Kidney epithelial cell (primary cell): ENCODE data around the gene B3GAT1. TPM values are rescaled to one million over a fixed set of nuclear protein-coding genes. Genes with fewer than 3 reads are reported as not detected.

Experiments used
- DNase-seq: peaks from one replicate; pipeline ENCODE4 v3.0.0-alpha.2; 2010; ENCODE audit warnings: low read depth
- H3K27me3 ChIP-seq: 2 replicates; pipeline ENCODE4 v1.6.0; 2011; ENCODE audit warnings: low read length; ENCODE audit not compliant: control insufficient read depth, insufficient read depth
- H3K36me3 ChIP-seq: 2 replicates; pipeline ENCODE4 v1.5.1; 2011; ENCODE audit warnings: low read length; ENCODE audit not compliant: control insufficient read depth, insufficient read depth
- H3K4me3 ChIP-seq: 2 replicates; pipeline ENCODE4 v1.5.1; 2011; ENCODE audit warnings: low read depth, mild to moderate bottlenecking, control low read depth, low read length
- total RNA-seq: library from RNA; depleted of rRNA; stranded (reverse); fragments of >200 nt; gene quantifications from 2 replicates; pipeline ENCODE4 v1.2.3, GENCODE V29; 2015
- TF ChIP-seq, protein P1 (sequence below): IDR thresholded peaks from 2 replicates; pipeline ENCODE4 v1.5.1; 2011; ENCODE audit warnings: mild to moderate bottlenecking, moderate library complexity, low read length, control low read depth, inconsistent platforms; ENCODE audit not compliant: insufficient read depth, poor library complexity, severe bottlenecking

Gene B3GAT1
- total RNA-seq, 1 donor from 2014 or later = 0.71 TPM

DNA sequence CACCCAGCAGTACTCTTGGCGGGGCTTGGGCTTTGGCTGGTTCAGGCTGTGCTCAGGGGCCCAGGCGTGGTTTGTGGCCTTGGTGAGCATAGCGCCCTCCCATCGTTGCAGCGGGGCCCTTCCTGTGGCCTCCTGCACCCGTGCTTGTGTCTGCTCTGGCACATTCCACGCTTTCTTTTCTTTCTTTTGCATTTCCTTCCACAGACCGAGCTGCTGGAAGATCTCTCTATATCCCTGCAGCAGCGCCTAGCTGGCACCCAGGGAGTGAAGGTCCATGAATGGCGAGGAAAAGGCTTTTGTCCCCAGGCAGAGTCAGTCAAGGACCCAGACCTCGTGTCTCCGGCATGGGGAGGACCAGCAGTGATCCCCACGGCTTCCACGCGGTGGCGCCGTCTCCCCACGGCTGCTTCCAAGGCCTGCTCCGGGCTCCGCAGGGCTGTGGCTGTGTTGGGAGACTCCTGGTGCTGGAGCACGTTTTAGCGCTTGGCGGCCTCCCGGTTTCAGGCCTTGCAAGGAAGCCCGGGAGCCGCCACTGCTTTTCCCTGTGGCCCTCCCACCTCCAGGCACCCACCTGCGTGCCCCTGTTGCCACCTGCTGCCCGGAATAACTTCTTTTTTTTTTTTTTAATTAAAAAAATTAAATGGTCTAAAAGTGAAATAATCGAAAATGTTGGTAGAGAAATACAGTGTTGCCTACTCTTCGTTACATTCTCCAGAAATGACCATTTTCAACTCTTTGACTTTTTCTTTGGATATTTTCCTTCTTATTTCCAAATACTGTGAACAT is 51.8 kb downstream of the B3GAT1 start:
- peak; percentile 9 for DNase-seq
- TF ChIP-seq, protein P1, sequence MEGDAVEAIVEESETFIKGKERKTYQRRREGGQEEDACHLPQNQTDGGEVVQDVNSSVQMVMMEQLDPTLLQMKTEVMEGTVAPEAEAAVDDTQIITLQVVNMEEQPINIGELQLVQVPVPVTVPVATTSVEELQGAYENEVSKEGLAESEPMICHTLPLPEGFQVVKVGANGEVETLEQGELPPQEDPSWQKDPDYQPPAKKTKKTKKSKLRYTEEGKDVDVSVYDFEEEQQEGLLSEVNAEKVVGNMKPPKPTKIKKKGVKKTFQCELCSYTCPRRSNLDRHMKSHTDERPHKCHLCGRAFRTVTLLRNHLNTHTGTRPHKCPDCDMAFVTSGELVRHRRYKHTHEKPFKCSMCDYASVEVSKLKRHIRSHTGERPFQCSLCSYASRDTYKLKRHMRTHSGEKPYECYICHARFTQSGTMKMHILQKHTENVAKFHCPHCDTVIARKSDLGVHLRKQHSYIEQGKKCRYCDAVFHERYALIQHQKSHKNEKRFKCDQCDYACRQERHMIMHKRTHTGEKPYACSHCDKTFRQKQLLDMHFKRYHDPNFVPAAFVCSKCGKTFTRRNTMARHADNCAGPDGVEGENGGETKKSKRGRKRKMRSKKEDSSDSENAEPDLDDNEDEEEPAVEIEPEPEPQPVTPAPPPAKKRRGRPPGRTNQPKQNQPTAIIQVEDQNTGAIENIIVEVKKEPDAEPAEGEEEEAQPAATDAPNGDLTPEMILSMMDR = peak; percentile 93
- H3K36me3 ChIP-seq = no peaks in the 10 kb centered on the region
- no peak overlapping the region for H3K4me3 ChIP-seq
- no peaks in the 10 kb centered on the region for H3K27me3 ChIP-seq

DNA sequence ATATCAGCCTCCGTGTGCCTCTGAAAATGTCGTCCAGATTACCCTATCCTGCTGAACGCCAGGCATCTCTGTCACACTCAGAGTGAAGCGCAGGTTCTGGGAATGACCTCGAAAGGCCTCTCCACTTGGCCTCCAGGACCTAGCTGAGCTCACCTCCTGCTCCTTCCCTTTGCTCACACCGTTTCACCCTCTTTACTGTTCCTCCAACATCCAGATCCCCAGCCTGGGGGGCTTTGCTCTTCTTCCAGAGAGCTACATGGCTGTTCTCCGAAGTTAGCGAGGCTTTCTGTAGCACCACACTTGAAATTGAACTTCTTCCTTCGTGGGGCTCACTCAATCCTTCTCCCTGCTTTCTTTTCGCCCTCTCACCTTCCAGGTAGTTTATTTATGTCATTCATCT is 52.4 kb downstream of the B3GAT1 start:
- TF ChIP-seq, protein P1 = no peak
- no peak for DNase-seq
- Histone ChIP-seq H3K36me3 (no peaks in the 10 kb centered on the region), H3K27me3 (no peaks in the 10 kb centered on the region), H3K4me3 (no peak overlapping the region)

DNA sequence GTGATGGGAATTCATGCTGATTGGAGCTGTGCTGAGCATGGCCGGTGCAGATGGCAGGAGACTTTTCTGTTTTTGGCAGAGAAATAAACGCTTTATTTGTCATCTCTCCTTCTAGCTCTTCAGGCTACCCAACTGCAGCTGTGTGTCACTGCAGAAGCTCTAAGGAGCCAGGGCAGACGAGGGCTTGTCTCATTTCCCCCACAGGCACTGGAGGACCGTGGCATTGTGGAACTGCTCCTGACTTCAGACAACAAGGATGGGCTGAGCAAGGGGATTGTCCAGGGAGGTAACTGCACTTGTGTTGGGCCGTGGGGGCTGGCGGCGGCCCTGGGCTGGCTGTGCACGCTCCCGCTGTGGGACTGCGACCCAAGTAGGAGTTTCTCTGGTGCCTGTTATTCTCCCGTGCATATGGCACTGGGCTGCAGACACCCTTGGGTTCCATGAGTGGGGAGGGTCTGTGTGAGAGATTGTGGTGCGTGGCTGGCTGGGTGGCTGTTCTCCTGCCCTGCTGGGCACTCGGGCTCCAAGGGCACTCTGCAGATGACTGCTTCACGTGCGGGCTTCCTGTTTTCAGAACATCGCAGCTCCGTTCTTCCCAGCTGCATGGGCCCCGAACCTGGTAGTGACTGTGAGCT is 53.1 kb downstream of the B3GAT1 start:
- H3K27me3 ChIP-seq = no peaks in the 10 kb centered on the region
- TF ChIP-seq, protein P1 = no peak
- H3K36me3 ChIP-seq = no peaks in the 10 kb centered on the region
- no peak overlapping the region for H3K4me3 ChIP-seq
- no peak for DNase-seq

DNA sequence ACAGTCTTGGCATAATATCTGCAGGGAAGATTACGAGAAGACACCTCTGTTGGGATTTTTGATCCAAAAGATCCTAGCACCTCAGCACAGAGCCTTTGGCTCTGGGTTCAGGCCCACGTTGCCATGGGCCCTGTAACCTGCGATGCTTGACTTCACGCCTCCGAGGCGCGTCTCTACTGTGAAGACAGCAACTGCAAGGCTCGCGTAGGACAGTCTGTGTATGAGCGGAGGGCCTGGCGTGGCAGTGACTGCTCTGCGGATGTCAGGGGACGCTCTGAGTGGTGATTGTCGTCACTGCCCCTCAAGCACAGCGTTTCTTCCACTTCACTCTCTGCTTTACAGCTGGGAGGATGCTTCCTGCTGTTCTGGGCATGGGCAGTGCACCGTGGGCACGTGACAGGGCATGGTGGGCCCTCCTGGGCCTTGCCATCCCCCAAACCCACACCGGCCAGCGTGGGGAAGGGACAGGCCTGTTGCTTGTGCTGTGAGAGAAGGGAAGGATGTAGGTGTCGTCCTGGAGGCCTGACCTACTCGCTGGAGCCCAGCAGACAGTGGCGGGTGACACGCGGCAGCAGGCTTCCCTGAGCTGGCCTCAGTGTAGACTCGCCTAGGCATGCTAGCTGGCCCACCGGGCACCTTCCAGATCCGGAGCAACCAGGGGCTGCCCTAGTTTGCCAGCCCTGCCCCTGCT is 53.7 kb downstream of the B3GAT1 start:
- TF ChIP-seq, protein P1 = no peak
- H3K27me3 ChIP-seq = no peaks in the 10 kb centered on the region
- no peak overlapping the region for H3K4me3 ChIP-seq
- H3K36me3 ChIP-seq = no peaks in the 10 kb centered on the region
- no peak for DNase-seq

DNA sequence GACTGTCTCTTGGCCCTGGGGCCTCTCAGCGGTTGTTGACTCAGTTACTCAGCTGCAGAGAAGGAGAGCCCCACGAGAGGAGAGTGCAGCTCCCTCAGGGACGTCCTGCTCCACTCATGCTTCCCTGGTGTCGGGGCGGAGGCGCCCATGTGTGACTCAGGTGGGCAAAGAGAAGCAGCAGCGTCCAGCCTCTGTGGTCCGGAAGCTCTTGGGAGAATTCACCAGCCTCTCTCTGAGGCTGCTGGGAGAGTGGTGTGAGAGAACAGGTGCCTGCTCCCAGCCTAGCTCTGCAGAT is 54.5 kb downstream of the B3GAT1 start:
- TF ChIP-seq, protein P1 = no peak
- no peak for DNase-seq
- no peaks in the 10 kb centered on the region for H3K36me3 ChIP-seq

More for the DNA sequence above, 54.5 kb downstream of the B3GAT1 start:
- H3K4me3 ChIP-seq = no peak overlapping the region
- H3K27me3 ChIP-seq = no peaks in the 10 kb centered on the region
